ENCODE measurements around the gene APOB. TPM values are rescaled to one million over a fixed set of nuclear protein-coding genes. Genes with fewer than 3 reads are reported as not detected.

The APOB gene
- total RNA-seq, 2 donors from 2014 or later, result 25.1 to 48.1 TPM

- intact Hi-C loops (cut with DNase I), result no loop called here
- ATAC-seq, result no peak
- no peak for DNase-seq
These were observed 34.8 kb downstream of the APOB start for GRCh38 chr2:21008790-21009661.

GRCh38 chr2:21008014-21008789 is 35.7 kb downstream of the APOB start:
- intact Hi-C loops (cut with DNase I), result no loop called here

GRCh38 chr2:21007129-21008013 is 36.5 kb downstream of the APOB start:
- ATAC-seq (no peak), DNase-seq (no peak)
- intact Hi-C loops (cut with DNase I), result no loop called here

More at GRCh38 chr2:21008014-21008789, 35.7 kb downstream of the APOB start:
- no peak for ATAC-seq
- no peak for DNase-seq

- DNase-seq, result no peak
- no peak for ATAC-seq
- intact Hi-C loops (cut with DNase I), result no loop called here
These were observed 37.3 kb downstream of the APOB start for GRCh38 chr2:21006423-21007128.

DNA sequence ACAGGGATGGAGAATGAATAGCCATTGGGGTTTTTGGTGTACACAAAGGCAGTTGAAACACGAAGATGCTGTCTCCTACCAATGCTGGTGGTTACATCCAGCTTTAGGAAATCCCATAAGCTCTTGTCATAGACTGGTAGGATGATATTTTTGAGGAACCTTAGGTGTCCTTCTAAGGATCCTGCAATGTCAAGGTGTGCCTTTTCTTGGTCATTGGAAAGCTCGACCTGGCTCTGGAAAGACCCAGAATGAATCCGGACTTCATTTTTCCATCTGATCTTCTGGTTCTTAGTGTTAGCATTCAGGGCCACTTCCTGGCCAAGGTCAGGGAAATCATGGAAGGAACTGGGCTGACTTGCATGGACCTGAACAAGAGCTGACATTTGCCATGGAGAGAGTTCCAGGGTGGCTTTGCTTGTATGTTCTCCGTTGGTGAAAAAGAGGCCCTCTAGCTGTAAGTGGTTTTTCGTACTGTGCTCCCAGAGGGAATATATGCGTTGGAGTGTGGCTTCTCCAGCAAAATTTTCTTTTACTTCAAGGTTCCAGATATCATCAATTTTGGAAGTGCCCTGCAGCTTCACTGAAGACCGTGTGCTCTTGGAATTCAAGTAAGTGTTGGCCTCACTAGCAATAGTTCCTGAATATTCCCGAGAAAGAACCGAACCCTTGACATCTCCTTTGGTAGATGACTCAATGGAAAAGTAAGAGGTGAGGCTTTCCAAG is 38.0 kb downstream of the APOB start:
- no peak for ATAC-seq
- intact Hi-C loops (cut with DNase I), result no loop called here
- no peak for DNase-seq

GRCh38 chr2:21005111-21005699 is 38.7 kb downstream of the APOB start:
- intact Hi-C loops (cut with DNase I), result no loop called here
- ATAC-seq, result no peak
- DNase-seq, result no peak

GRCh38 chr2:21004181-21004572 is 39.7 kb downstream of the APOB start:
- DNase-seq, result no peak
- intact Hi-C loops (cut with DNase I), result no loop called here
- ATAC-seq, result no peak

- ATAC-seq, result no peak
- DNase-seq, result no peak
- intact Hi-C loops (cut with DNase I), result no loop called here
These were observed 40.2 kb downstream of the APOB start for GRCh38 chr2:21003572-21004180.

DNA sequence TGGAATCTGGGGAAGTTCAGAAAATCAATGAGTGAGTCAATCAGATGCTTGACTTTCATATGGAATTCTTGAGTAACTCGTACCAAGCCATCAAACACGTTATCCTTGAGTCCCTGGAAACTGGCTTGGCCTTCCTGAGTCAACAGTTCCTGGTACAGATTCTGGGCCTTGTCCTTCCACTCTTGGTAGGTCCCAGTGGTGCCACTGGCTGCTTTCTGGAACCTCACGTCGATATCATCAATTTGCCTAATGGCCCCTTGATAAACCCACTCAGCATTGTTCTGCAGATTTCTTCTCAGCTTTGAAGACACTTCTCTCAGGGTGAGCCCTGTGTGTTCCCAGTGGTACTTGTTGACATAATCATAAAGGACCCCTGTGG is 41.1 kb downstream of the APOB start:
- DNase-seq (no peak), ATAC-seq (no peak)
- intact Hi-C loops (cut with DNase I), result no loop called here

GRCh38 chr2:21001988-21002813 is 41.7 kb downstream of the APOB start:
- DNase-seq (no peak), ATAC-seq (no peak)
- intact Hi-C loops (cut with DNase I), result no loop called here

- intact Hi-C loops (cut with DNase I), result no loop called here
- DNase-seq, result no peak
- ATAC-seq, result no peak
These were observed 42.5 kb downstream of the APOB start for GRCh38 chr2:21001225-21001946.

GRCh38 chr2:20999906-21000645 is 43.8 kb downstream of the APOB start:
- intact Hi-C loops (cut with DNase I), result no loop called here
- no peak for DNase-seq
- no peak for ATAC-seq

GRCh38 chr2:20998972-20999905 is 44.6 kb downstream of the APOB start:
- intact Hi-C loops (cut with DNase I), result no loop called here
- DNase-seq, result no peak
- no peak for ATAC-seq

DNA sequence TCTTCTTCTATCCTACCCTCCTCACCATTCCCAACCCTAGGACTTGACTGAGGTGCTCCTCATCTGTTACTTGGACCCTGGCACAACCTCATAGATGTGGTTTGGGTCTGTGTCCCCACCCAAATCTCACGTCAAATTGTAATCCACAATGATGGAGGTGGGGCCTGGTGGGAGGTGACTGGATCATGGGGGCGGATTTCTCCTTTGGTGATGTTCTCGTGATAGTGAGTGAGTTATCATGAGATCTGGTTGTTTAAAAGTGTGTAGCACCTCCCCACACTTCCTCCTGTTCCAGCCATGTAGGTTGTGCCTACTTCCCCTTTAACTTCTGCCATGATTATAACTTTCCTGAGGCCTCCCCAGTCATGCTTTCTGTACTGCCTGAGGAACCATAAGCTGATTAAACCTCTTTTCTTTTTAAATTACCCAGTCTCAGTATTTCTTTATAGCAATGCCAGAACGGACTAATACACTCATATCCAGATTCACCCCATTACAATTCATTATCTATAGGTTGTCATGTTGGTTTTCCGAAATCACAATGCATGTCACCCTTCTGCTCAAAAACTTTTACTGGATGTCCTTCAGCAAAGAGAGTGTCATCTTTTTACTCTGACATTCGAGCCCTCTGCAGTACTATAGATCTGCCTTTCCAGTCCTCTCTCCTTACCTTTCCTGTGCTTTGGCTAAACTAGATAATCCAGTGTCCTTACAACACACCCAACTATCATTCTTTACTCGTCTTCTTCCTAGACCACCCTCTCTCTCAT is 45.7 kb downstream of the APOB start:
- no peak for DNase-seq
- ATAC-seq, result no peak
- intact Hi-C loops (cut with DNase I), result no loop called here
